HUDEP-2 (cell line): ENCODE data around the gene DAB2IP.

ENCODE experiments used
- DNase-seq, 76 experiments: peaks; one replicate each; lab custom pipeline; 2025; ENCODE audit not compliant: unreplicated experiment in 76 of 76; lab: John Stamatoyannopoulos, UW

DAB2IP gene

GRCh38 chr9:121660367-121660766 lies 8.9 kb downstream of the DAB2IP start:
- DNase-seq: no peak

DNA sequence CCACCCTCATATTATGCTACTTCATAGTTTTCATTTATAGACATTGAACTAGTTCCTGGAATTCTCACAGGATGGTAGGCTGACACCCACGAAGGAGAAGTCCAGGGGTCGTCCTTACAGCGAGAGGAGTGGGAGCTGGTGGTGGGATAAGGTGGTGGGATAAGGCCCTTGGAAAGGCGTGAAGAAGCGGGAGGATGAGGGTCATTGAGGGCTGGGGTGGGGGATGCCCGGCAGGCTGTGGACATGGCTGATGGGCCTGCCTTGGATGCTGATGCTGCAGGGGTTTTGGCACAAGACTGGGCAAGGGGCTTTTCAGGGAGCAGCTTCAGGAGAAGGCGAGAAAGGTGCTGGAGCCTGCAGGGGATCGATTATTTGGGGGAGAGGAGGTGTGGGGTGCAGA lies 9.4 kb downstream of the DAB2IP start:
- DNase-seq: no peak

DNA sequence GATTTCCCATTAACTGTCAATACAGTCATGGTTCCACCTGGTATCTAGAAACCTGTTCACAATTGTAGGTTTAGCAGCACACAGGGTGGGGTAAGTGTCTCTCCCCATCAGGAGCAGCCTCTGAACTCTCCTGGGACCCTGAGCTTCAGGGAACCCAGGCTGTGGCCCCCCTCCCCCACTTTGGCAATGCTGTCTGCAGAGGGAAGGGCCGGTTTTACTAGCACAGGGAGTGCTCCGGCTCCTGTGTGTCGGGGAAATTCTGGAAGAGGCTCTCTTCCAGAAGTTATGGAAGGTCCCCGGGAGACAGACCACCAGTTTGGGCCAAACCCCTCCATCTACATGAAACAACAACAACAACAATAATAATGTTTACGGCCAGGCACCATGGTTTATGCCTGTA lies 9.9 kb downstream of the DAB2IP start:
- no peak for DNase-seq

GRCh38 chr9:121662359-121662758 lies 10.9 kb downstream of the DAB2IP start:
- no peak for DNase-seq

GRCh38 chr9:121662891-121663580 lies 11.6 kb downstream of the DAB2IP start:
- no peak for DNase-seq

- DNase-seq: no peak
Observed at GRCh38 chr9:121663591-121663990, 12.2 kb downstream of the DAB2IP start.

- no peak for DNase-seq
Observed at GRCh38 chr9:121666294-121666693, 14.9 kb downstream of the DAB2IP start.

GRCh38 chr9:121667214-121667613 lies 15.8 kb downstream of the DAB2IP start:
- no peak for DNase-seq

DNA sequence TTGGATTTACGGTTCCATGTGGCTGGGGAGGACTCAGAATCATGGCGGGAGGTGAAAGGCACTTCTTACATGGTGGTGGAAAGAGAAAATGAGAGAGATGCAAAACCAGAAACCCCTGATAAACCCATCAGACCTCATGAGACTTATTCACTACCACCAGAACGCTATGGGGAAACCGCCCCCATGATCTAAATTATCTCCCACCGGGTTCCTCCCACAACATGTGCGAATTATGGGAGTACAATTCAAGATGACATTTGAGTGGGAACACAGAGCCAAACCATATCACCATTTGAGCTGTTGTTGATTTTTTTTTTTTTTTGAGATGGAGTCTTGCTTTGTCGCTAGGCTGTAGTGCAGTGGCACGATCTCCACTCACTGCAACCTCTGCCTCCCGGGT lies 16.5 kb downstream of the DAB2IP start:
- no peak for DNase-seq

- DNase-seq: no peak
Observed at GRCh38 chr9:121670431-121670830, 19.0 kb downstream of the DAB2IP start.

GRCh38 chr9:121671612-121672155 lies 20.2 kb downstream of the DAB2IP start:
- DNase-seq: no peak

GRCh38 chr9:121672213-121672612 lies 20.8 kb downstream of the DAB2IP start:
- DNase-seq: no peak

GRCh38 chr9:121672986-121673385 lies 21.6 kb downstream of the DAB2IP start:
- no peak for DNase-seq

DNA sequence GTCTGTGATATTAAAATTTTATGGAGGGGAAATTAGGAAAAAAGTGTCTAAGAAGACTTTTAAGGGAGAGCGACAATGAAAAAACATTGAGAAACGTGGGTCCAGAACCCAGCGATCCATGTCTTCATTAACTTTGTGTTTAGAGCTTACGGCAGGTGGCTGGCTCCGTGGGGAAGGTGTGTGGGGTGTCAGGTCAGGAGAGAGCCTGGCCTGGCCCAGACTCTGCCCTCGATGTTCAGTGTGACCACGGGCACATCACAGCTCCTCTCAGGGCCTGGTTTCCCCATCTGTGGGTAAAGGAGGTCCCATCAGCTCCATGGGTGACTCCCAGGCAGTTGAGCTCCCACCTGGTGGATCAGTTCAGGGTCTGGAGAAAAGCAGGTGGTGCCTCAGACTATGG lies 22.1 kb downstream of the DAB2IP start:
- DNase-seq: no peak

- no peak for DNase-seq
Observed at GRCh38 chr9:121674017-121674416, 22.6 kb downstream of the DAB2IP start.

GRCh38 chr9:121674952-121675351 lies 23.5 kb downstream of the DAB2IP start:
- DNase-seq: no peak

GRCh38 chr9:121675381-121675780 lies 23.9 kb downstream of the DAB2IP start:
- DNase-seq: no peak

GRCh38 chr9:121675969-121676822 lies 24.8 kb downstream of the DAB2IP start:
- DNase-seq: no peak

DNA sequence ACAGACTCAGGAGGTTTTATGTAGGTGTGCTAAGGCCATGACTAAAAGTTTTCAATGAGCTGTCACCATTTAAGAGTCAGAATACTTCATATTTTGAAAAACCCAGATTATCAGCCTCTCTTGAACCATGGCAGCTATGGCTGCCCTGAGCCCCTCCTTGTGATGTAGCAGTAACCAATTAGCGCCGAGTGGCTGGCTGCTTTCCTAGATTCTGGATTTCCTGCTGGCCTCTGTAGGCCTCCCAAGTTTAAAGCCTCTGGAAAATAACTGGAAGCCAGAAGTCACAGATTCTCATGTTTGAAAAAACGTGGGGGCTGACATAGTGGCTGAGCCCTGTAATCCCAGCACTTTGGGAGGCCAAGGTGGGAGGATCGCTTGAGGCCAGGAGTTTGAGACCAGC lies 25.5 kb downstream of the DAB2IP start:
- no peak for DNase-seq

- no peak for DNase-seq
Observed at GRCh38 chr9:121678501-121679022, 27.1 kb downstream of the DAB2IP start.

DNA sequence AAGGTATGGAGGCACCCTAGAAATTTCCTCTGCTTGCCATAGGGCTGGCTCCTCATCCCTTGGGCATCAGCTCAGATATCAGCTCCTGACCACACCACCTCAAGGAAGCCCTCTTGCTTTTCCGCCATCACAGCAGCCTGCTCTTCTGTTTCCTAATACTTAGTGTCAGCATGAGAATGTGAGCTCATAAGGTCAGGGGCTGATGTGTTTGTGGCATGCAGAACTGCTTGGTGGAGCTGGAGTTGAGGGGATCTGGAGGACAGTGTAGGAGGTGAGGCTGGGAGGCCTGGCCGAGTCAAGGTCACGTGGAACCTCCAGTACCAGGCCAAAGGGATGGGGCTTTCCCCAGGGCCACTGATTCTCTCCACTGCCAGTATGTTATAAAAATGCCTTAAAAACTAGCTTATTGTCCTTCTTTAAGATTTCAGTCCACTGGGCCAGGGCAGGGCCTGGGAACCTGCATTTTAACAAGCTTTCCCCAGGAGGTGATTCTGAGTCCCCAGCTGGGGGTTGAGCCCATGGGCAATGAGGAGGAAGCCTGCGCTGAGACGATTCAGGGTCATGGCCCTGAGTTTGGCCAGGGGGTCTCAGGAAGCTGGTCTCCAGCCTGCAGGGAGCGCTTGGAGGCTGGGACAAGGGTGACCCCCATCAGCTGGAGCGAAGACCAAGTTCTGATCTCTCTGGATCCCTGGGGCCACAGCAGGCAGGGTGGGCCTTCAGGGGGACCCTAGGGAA lies 28.6 kb downstream of the DAB2IP start:
- no peak for DNase-seq
